CD4-positive, alpha-beta T cell treated with Interleukin-4 for 4 hours (primary cell): Measurements from ENCODE around the gene PIAS1.
"Not testable (repeated sequence)": the region's sequence is repeated elsewhere in the genome, so short reads cannot be mapped to it uniquely, and the experiment has no call there.

ENCODE experiments used
- DNase-seq: peaks from one replicate; pipeline ENCODE4 v3.0.0-alpha.2; 2020

The PIAS1 gene

DNA sequence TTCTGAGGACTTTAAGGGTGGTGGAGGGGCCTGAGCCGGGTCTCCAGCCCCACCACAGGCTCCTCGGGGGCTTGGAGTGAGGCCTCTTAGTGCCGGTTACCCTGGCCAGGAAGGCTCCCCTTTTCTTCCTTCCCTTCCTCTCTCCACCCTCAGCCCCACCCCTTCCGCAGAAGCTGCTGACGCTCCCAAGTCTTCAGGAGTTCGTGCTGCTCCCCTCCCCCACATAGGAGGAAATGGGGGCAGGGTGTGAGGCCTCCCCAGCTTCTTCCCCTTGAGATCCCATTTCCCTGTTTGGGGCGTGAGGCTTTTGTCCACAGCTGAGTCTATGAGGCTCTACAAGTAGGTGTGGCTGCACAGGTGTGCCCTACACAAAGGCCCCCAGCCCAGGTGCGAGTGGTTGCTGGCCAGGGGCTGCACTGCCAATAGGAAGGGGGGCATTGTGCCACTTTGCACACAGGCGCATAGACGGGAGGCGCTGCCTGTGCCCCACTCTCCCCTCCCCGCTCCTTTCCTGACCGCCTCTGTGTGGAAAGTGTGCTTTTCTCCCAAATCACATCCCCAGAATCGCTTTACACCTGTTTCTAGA lies 151.9 kb downstream of the PIAS1 start:
- DNase-seq = peak; percentile 6

- no peak for DNase-seq
Measured at GRCh38 chr15:68206711-68207151, 152.6 kb downstream of the PIAS1 start.

GRCh38 chr15:68207176-68207935 lies 153.2 kb downstream of the PIAS1 start:
- DNase-seq = no peak

DNA sequence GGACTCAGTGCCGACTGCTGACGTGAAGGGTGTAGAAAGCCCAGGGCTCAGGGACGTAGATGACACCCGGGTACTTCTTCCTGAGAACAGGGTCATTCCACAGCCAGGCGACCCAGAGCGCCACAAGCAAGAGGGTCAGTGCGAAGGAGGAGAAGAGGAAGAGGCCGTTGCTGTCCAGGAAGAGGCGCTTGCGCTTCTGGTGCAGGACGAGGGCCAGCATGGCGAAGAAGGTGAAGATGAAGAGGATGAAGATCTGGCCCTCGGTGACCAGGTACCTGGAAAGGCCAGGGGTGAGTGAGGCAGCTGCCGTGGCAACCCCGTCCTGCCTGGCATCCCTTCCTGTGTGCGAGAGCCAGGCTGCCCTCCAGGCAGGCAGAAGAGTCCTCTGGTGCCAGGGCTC lies 154.0 kb downstream of the PIAS1 start:
- no peak for DNase-seq

- no peak for DNase-seq
Measured at GRCh38 chr15:68208636-68209240, 154.6 kb downstream of the PIAS1 start.

GRCh38 chr15:68209272-68209671 lies 155.2 kb downstream of the PIAS1 start:
- DNase-seq = no peak

DNA sequence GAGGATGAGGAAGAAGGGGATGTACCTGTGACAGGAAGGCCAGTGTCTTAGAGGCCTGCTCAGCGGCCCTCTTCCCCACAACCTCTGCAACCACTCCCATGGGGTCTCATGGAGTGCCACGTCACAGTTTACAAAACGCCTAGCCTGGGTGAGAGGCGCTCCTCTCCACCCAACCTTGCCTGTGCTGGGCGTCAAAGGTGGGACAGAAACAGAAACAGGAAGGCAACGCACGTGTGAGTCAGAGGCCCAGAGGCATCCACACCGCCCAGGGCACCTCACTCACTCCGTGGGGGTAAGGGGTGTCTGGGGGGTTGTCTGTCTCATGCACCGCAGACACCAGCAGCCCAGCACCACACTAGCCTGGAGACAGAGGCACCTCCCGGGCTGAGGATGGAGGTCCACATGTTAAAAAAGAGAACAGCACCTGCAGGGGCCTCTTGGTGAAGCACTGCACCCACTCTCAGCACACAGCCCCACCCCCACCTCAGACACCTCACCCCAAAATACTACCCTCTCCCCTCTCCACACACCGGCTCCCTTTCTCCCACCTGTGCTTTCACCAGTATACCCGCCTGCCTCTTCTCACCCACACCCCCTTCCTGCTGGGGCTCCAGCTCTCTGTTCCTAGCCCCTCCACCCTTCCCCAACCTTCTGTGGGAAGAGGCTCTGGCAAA lies 155.8 kb downstream of the PIAS1 start:
- peak; percentile 25 for DNase-seq

DNA sequence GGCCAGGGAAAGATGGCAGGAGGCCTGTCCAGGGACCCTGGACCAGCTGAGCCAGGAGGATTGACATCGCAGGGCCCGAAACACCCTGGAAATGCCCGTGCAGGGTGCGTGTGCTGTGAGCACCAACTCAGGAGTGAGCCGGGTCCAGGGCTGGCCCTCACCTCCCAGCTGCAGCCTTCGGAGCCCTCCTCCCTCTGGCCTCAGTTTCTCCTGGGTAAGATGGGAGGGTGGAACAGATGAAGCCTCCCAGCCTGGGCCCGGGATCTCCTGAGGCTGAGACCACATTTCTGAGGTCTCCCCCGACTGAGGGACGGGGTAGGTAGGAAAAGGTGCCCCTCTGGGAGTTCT lies 156.3 kb downstream of the PIAS1 start:
- DNase-seq = no peak

GRCh38 chr15:68210821-68211655 lies 156.9 kb downstream of the PIAS1 start:
- no peak for DNase-seq

GRCh38 chr15:68211656-68212320 lies 157.7 kb downstream of the PIAS1 start:
- no peak for DNase-seq

- not testable (repeated sequence) for DNase-seq
Measured at GRCh38 chr15:68213491-68213845, 159.4 kb downstream of the PIAS1 start.

GRCh38 chr15:68213991-68214837 lies 160.1 kb downstream of the PIAS1 start:
- DNase-seq = no peak

- DNase-seq = no peak
Measured at GRCh38 chr15:68214838-68215254, 160.7 kb downstream of the PIAS1 start.

DNA sequence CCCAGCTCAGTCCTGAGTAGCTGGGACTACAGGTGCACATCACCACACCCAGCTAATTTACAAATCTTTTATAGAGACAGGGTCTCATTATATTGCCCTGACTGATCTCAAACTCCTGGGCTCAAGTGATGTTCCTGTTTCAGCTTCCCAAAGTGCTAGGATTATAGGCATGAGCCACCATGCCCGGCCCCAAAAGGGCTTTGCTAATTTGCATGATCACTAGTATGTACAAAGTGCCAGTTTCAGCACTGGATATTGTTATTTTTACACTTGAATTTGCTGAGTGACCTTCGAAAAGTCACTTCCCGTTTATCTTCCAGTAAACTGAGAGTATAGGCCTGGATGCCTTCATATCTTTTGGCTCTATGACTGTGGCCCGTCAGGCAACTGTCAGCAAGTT lies 163.2 kb downstream of the PIAS1 start:
- no peak for DNase-seq

DNA sequence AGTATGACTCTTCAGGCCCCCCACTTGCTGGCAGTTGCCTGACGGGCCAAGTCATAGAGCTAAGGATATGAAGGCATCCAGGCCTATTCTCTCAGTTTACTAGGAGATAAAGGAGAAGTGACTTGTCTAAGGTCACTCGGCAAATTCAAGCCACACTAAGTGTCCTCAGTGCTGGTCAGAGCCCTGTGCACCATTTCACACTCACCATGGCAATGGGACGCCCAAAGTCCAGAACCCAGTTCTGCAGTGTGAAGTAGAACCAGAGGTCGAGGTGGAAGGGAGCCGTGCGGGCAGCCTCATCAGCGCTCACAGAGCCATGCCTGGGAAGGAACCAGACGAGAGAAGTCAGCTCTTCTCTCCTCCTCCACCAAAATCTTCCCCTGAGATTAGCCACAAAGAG lies 164.2 kb downstream of the PIAS1 start:
- DNase-seq = no peak

- DNase-seq = no peak
Measured at GRCh38 chr15:68218847-68219798, 165.0 kb downstream of the PIAS1 start.

- no peak for DNase-seq
Measured at GRCh38 chr15:68220489-68220888, 166.4 kb downstream of the PIAS1 start.

DNA sequence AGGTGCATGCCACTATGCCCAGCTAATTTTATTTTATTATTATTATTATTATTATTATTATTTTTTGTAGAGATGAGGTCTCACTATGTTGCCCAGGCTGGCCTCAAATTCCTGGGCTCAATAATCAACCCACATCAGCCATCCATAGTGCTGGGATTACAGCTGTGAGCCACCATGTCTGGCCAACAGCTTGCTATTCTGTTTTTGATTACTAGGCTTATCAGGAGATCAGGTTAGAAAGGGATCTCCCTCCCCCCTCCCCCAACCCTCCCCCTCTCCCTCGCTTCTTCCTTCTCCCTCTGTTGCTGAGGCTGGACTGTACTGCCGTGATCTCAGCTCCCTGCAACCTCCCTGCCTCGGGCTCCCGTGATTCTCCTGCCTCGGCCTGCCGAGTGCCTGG lies 166.9 kb downstream of the PIAS1 start:
- DNase-seq = no peak

- DNase-seq = not testable (repeated sequence)
Measured at GRCh38 chr15:68221530-68222431, 167.7 kb downstream of the PIAS1 start.
